ENCODE data around the gene TCN1.
"Not testable (repeated sequence)": the region's sequence is repeated elsewhere in the genome, so short reads cannot be mapped to it uniquely, and the experiment has no call there.

TCN1 gene, protein sequence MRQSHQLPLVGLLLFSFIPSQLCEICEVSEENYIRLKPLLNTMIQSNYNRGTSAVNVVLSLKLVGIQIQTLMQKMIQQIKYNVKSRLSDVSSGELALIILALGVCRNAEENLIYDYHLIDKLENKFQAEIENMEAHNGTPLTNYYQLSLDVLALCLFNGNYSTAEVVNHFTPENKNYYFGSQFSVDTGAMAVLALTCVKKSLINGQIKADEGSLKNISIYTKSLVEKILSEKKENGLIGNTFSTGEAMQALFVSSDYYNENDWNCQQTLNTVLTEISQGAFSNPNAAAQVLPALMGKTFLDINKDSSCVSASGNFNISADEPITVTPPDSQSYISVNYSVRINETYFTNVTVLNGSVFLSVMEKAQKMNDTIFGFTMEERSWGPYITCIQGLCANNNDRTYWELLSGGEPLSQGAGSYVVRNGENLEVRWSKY

GRCh38 chr11:59866397-59866796, at the start of gene TCN1:
Gene TCN1, minus strand, starts transcription at chr11:59866487. Its CDS starts 17 bp downstream, at chr11:59866470.
- FAIRE-seq = no peak

DNA sequence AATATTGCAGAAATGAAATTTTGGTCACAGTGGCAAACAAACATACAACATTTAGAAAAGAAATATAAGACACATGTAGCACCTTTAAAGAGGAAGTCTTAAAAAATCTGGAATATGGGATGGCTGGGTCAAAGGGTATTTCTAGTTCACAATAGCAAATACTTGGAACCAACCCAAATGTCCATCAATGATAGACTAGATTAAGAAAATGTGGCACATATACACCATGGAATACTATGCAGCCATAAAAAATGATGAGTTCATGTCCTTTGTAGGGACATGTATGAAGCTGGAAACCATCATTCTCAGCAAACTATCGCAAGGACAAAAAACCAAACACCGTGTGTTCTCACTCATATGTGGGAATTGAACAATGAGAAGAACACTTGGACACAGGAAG, 37.3 kb upstream of the TCN1 start:
- FAIRE-seq = not testable (repeated sequence)

DNA sequence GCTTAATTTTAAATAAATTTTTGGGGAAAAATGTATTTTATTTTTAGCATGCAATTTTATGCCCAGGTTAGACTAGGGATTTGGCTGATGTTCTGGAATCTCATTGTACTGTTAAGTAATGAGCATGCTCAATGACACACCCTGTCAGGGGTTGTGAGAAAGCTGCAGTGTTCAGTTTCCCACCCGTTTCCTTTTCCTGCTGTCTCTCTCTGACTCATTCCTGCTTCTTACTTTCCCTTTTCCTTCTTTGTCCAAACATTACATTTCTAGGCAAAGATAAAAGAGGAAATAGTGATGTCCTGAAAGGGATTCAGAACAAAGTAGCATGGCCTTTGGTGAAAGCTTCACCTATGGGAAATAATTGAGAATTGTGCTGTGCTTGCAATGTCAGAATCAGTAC, 35.0 kb upstream of the TCN1 start:
- no peak for FAIRE-seq

DNA sequence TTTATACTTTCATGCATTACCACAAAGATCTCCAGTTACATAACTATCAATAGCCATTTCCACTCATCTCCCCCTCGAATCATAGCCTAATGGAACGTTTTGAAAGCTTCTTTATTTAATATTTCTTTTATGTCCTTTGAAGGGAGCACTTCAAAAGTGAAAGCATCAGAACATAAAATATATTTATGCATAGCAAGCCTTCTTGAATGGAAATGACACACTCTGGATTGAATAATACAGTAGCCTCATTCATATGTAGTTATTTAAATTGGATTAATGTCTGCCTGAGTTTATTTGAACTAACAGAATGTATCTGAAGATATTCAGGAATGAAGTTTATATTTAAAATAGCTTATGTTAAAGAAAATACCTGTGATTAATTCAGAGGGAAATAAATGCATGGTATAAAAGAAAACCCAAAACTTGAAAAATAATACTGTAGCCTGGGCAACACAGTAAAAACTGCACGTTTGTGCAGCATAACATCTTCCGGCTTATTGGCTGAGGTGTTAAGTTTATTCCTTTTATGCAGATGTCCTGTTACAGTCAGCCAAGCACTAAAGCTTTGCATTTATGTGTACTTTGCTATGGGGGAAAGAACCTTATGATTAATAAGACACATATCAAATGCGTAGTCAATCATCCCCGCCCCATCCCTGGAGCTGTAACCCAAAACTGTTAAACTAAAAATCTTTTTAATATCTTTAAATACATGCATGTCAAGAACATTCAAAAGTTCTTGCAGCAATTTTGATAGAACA, 34.3 kb upstream of the TCN1 start:
- no peak for FAIRE-seq

DNA sequence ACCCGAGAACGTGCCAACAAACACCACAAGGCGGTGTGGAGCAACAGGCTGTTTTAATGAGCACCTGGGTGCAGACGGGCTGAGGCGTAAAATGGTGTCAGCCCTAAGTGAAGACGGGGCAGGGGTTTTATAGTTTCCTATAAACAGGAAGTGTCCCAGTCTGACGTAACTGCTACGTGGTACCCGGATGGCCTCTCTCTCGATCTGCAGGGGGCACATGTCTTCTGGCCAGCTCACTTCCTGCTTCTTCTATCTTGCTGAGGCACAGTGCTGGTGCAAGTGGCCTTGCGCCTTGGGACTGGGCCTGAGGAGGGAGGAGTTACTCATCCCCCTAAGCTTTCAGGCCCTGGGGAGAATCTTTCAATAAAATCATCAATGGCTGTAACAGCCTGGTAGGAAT, 33.2 kb upstream of the TCN1 start:
- FAIRE-seq = no peak

DNA sequence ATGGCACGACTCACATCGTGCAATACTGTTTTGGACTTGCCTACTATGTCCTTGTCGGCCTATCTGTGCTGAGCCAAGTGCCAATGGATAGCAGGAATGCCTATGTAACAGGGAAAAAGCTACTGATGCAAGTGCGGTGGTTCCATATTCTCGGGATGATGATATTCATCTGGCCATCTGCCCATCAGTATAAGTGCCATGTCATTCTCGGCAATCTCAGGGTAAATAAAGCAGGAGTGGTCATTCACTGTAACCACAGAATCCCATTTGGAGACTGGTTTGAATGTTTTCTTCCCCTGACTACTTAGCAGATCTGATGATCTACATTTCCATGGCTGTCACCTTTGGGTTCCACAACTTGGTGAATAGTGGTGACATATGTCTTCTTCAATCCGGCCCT, 32.4 kb upstream of the TCN1 start:
- no peak for FAIRE-seq

DNA sequence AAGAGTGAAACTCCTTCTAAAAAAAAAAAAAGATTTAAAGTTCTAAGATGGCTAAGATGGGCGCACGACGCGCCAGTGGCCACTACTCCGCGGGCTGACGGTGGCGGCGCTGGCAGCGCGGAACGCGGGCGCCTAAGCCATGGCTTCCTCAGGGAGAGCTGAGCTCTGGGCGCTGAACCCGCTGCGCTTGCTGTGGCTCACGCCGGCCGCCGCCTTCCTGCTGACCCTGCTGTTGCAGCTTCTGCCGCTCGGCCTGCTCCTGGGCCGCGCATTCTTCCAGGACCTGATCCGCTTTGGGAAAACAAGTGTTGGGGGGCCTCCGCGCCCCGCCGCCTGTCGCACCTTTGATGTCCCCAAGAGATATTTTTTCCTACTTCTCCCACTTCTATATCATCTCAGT, 31.8 kb upstream of the TCN1 start:
- no peak for FAIRE-seq

- no peak for FAIRE-seq
Observed at GRCh38 chr11:59894616-59895015, 28.3 kb upstream of the TCN1 start.

- no peak for FAIRE-seq
Observed at GRCh38 chr11:59891781-59892181, 25.5 kb upstream of the TCN1 start.

GRCh38 chr11:59887156-59887555, 20.9 kb upstream of the TCN1 start:
- FAIRE-seq = not testable (repeated sequence)

DNA sequence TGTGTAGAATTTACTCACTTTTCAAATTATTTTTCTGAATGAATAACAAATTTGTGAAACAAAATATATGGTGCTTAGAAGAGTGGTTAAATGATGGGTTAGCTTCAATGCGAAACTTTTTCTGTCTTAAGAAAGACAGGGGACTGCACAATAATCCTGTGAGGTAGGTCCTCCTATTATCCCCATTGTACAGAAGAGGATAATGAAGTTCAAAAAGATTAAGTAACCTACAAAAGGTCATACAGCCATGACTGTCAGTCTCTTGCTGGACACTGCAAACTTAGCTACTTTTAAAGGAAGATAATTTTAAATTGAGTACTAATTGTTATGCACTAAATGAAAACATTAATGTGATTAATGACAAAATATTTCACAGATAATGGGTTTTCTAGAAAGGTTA, 17.3 kb upstream of the TCN1 start:
- FAIRE-seq = no peak

- no peak for FAIRE-seq
Observed at GRCh38 chr11:59879567-59879966, 13.3 kb upstream of the TCN1 start.

GRCh38 chr11:59878575-59878974, 12.3 kb upstream of the TCN1 start, which contains the start of gene OOSP3:
Gene OOSP3, plus strand, starts transcription at chr11:59878782. Its CDS starts 27 bp downstream, at chr11:59878809.
- FAIRE-seq = no peak

DNA sequence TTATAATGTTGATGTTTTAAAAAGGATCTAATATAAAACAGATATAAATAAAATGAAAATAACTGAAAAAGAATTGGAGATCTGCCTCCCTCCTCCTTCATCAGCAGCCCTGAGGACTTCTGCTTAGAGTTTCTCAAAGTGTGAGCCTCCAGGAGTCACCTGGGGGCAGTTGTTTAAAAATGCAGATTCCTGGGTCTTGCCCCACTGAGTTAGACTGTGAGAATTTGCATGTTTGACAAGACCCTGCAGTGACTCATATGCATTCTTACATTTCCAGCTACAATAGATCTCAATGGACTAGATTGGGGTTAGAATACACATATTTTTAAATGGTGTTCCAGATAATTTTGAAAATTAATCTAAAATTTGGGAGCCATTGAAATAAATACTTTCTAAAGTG, 11.5 kb upstream of the TCN1 start:
- peak; percentile 51 for FAIRE-seq

DNA sequence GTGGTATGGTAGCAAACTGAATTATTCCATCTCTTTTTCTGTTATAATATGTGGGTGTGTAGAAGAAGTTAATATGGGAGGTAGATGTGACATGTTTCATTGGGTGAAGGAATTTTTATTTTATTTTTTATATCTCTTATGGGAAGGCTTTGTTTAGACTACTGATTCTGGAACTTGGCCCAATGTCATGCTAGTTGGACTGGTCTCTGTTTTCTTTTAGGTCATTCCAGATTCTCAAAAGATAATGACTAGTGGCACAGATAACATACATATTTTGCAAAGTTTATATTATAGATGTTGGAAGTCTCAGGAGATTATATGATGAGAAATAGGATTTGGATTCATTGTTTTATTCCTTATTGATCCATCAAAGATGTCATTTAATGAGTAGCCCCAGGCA, 11.0 kb upstream of the TCN1 start:
- peak; percentile 33 for FAIRE-seq

GRCh38 chr11:59875856-59876519, 9.7 kb upstream of the TCN1 start:
- no peak for FAIRE-seq

GRCh38 chr11:59872076-59872475, 5.8 kb upstream of the TCN1 start:
- no peak for FAIRE-seq

DNA sequence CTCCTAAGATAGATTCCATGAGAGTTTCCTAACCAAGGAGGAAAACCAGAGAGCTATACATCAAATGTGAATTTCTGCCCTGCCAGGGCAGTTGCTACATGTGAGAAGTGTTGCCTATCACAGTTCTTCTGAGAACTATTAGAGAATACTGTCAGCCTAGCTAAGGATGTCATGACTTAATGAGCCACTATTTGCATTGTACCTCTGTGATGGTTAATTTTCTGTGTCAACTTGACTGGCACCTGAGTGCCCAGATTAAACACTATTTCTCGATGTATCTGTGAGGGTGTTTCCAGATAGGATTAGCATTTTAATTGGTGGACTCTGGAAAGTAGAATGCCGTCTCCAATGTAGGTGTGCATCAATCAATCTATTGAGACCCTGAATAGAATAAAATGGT, 1.7 kb upstream of the TCN1 start:
- no peak for FAIRE-seq

DNA sequence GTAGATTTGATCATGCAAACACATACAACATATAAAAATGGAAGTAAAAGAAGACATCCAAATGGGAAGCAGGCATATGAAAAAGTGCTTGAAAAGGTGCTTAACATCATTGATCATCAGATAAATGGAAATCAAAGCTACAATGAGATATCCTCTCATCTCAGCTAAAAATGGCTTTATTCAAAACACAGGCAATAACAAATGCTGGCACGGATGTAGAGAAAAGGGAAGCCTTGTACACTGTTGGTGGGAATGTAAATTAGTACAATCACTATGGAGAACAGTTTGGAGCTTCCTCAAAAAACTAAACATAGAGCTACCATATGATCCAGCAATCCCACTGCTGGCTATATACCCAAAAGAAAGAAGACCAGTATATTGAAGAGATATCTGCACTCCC, 549 bp upstream of the TCN1 start:
- FAIRE-seq = no peak

DNA sequence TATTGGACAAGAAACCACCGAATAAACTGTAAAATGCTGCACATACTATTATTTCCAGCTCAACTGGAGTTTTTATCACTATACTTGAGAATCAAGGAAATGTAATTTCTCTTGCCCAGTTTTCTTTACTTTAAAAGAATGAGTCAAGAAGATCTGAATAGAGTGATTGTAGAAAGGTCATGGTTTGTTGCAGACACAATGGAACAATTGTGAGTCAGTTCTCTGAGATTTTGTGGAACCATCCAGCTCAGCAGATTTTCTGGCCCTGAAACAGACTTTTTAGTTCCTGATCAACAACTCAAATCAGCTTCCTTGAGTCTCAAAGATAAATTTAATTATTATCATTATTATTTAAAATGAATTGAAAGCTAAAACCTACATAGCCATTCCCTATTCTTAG, 1.3 kb downstream of the TCN1 start:
- FAIRE-seq = no peak

DNA sequence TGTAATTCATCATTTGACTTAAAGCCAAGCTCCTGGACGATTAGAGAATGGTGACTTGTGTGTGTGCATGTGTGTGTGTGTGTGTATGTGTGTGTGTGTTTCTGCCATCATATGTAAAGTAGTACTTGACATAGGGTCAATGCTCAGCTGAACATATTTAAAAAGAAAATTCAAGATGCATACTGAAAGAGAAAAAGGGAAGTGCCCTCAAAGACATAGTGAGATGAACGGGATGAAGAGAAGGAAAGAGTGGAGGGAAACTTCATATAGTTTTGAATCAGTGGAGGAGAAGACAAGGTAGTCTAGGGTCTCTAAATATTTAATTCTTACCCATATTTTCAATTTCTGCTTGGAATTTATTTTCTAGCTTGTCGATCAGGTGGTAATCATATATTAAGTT, 4.0 kb downstream of the TCN1 start:
- FAIRE-seq = no peak

GRCh38 chr11:59859673-59860072, 6.6 kb downstream of the TCN1 start:
- FAIRE-seq = no peak

All from endometrium (tissue), 2 donors.